HUES48 (cell line): ENCODE data around the gene TMEM163.
"Not testable (repeated sequence)": the region's sequence is repeated elsewhere in the genome, so short reads cannot be mapped to it uniquely, and the experiment has no call there.

Experiments
- H3K27ac ChIP-seq: one replicate; pipeline ENCODE4 v1.7.0; 2013; ENCODE audit warnings: low read depth, low read length, inconsistent platforms
- H3K27me3 ChIP-seq: 2 replicates; pipeline ENCODE4 v1.6.1; 2013; ENCODE audit warnings: mild to moderate bottlenecking, low read length; ENCODE audit not compliant: control insufficient read depth, insufficient read depth
- H3K36me3 ChIP-seq: 2 replicates; pipeline ENCODE4 v1.6.1; 2013; ENCODE audit warnings: low read length; ENCODE audit not compliant: control insufficient read depth, insufficient read depth
- H3K4me1 ChIP-seq: 2 replicates; pipeline ENCODE4 v1.6.1; 2013; ENCODE audit warnings: mild to moderate bottlenecking, low read length; ENCODE audit not compliant: control insufficient read depth, insufficient read depth
- H3K4me3 ChIP-seq: 2 replicates; pipeline ENCODE4 v1.5.1; 2013; ENCODE audit warnings: mild to moderate bottlenecking, low read depth, low read length
- H3K9ac ChIP-seq: 2 replicates; pipeline ENCODE4 v1.6.1; 2013; ENCODE audit warnings: mild to moderate bottlenecking, low read depth, low read length, moderate library complexity
- H3K9me3 ChIP-seq: 2 replicates; pipeline ENCODE4 v1.6.1; 2013; ENCODE audit warnings: low read length; ENCODE audit not compliant: control insufficient read depth, insufficient read depth

The TMEM163 gene

GRCh38 chr2:134590679-134591078 lies 128.1 kb downstream of the TMEM163 start:
- Histone ChIP-seq H3K27ac (no peak overlapping the region), H3K27me3 (no peaks in the 10 kb centered on the region), H3K9ac (no peak overlapping the region), H3K4me1 (peaks cover 20% of the 10 kb centered on the region), H3K4me3 (no peak overlapping the region), H3K36me3 (no peaks in the 10 kb centered on the region), H3K9me3 (peaks cover 30% of the 10 kb centered on the region)

GRCh38 chr2:134589171-134590083 lies 129.4 kb downstream of the TMEM163 start:
- H3K27me3 ChIP-seq, H3K4me3 ChIP-seq, H3K27ac ChIP-seq, H3K36me3 ChIP-seq, H3K9ac ChIP-seq: not testable (repeated sequence)
- peaks cover 20% of the 10 kb centered on the region for H3K4me1 ChIP-seq
- peaks cover 30% of the 10 kb centered on the region for H3K9me3 ChIP-seq

- Histone ChIP-seq H3K36me3 (no peaks in the 10 kb centered on the region), H3K27ac (no peak overlapping the region), H3K9ac (no peak overlapping the region), H3K27me3 (no peaks in the 10 kb centered on the region), H3K4me1 (peaks cover 20% of the 10 kb centered on the region), H3K9me3 (peaks cover 30% of the 10 kb centered on the region), H3K4me3 (no peak overlapping the region)
Measured at GRCh38 chr2:134588556-134588955, 130.2 kb downstream of the TMEM163 start.

GRCh38 chr2:134586326-134586965 lies 132.4 kb downstream of the TMEM163 start:
- H3K27me3 ChIP-seq = no peaks in the 10 kb centered on the region
- no peaks in the 10 kb centered on the region for H3K36me3 ChIP-seq
- no peaks in the 10 kb centered on the region for H3K4me1 ChIP-seq
- H3K9ac ChIP-seq = no peak overlapping the region
- H3K9me3 ChIP-seq = peaks cover 24% of the 10 kb centered on the region
- no peak overlapping the region for H3K27ac ChIP-seq
- no peak overlapping the region for H3K4me3 ChIP-seq

- H3K9me3 ChIP-seq = peaks cover 4% of the 10 kb centered on the region; the same call in 1 of the 2 replicates
- no peak overlapping the region for H3K27ac ChIP-seq
- no peak overlapping the region for H3K9ac ChIP-seq
- no peaks in the 10 kb centered on the region for H3K36me3 ChIP-seq
- no peaks in the 10 kb centered on the region for H3K27me3 ChIP-seq
- no peaks in the 10 kb centered on the region for H3K4me1 ChIP-seq
- no peak overlapping the region for H3K4me3 ChIP-seq
Measured at GRCh38 chr2:134583997-134584520, 134.7 kb downstream of the TMEM163 start.

GRCh38 chr2:134583462-134583861 lies 135.3 kb downstream of the TMEM163 start:
- H3K4me1 ChIP-seq = no peaks in the 10 kb centered on the region
- H3K9ac ChIP-seq = no peak overlapping the region
- peaks cover 4% of the 10 kb centered on the region; the same call in 1 of the 2 replicates for H3K9me3 ChIP-seq
- no peaks in the 10 kb centered on the region for H3K27me3 ChIP-seq
- H3K36me3 ChIP-seq = no peaks in the 10 kb centered on the region
- H3K4me3 ChIP-seq = no peak overlapping the region
- H3K27ac ChIP-seq = no peak overlapping the region

- no peak overlapping the region for H3K27ac ChIP-seq
- H3K36me3 ChIP-seq = no peaks in the 10 kb centered on the region
- no peak overlapping the region for H3K4me3 ChIP-seq
- no peaks in the 10 kb centered on the region for H3K4me1 ChIP-seq
- no peaks in the 10 kb centered on the region for H3K27me3 ChIP-seq
- H3K9me3 ChIP-seq = no peaks in the 10 kb centered on the region
- H3K9ac ChIP-seq = no peak overlapping the region
Measured at GRCh38 chr2:134582547-134582899, 136.3 kb downstream of the TMEM163 start.

- H3K9me3 ChIP-seq = no peaks in the 10 kb centered on the region
- H3K4me3 ChIP-seq = no peak overlapping the region
- H3K9ac ChIP-seq = no peak overlapping the region
- no peaks in the 10 kb centered on the region for H3K27me3 ChIP-seq
- 0 out of 2 replicates have a peak, but pooled peaks cover 3% of the 10 kb centered on the region for H3K4me1 ChIP-seq
- H3K27ac ChIP-seq = no peak overlapping the region
- H3K36me3 ChIP-seq = no peaks in the 10 kb centered on the region
Measured at GRCh38 chr2:134581877-134582546, 136.8 kb downstream of the TMEM163 start.

GRCh38 chr2:134578316-134578715 lies 140.5 kb downstream of the TMEM163 start:
- Histone ChIP-seq H3K9me3 (no peaks in the 10 kb centered on the region), H3K4me1 (peaks cover 11% of the 10 kb centered on the region; the same call in 1 of the 2 replicates), H3K27ac (no peak overlapping the region), H3K4me3 (no peak overlapping the region), H3K27me3 (no peaks in the 10 kb centered on the region), H3K36me3 (no peaks in the 10 kb centered on the region), H3K9ac (no peak overlapping the region)

- H3K27ac ChIP-seq = no peak overlapping the region
- no peak overlapping the region for H3K4me3 ChIP-seq
- no peaks in the 10 kb centered on the region for H3K27me3 ChIP-seq
- no peaks in the 10 kb centered on the region for H3K36me3 ChIP-seq
- peaks cover 11% of the 10 kb centered on the region; the same call in 1 of the 2 replicates for H3K4me1 ChIP-seq
- H3K9ac ChIP-seq = no peak overlapping the region
- H3K9me3 ChIP-seq = no peaks in the 10 kb centered on the region
Measured at GRCh38 chr2:134576478-134576877, 142.3 kb downstream of the TMEM163 start.
